Right renal cortex interstitium (tissue), 3 donors: ENCODE results near the gene BNIP1. TPM values are rescaled to one million over a fixed set of nuclear protein-coding genes. Genes with fewer than 3 reads are reported as not detected.

Experiments
- DNase-seq, 3 donors: peaks; one replicate each; pipeline ENCODE4 v3.0.0-alpha.2; 2013; ENCODE audit warnings: low read depth in 3 of 3, low spot score in 2 of 3
- polyA plus RNA-seq, 3 donors: library from polyadenylated mRNA; unstranded; fragments of 120-200 nt; gene quantifications; one replicate each; pipeline ENCODE4 v1.2.1, GENCODE V29; 2013; ENCODE audit not compliant: insufficient read length in 3 of 3

Gene BNIP1
- polyA plus RNA-seq, 3 donors = 14.5 to 18.6 (median 16.8) TPM

DNA sequence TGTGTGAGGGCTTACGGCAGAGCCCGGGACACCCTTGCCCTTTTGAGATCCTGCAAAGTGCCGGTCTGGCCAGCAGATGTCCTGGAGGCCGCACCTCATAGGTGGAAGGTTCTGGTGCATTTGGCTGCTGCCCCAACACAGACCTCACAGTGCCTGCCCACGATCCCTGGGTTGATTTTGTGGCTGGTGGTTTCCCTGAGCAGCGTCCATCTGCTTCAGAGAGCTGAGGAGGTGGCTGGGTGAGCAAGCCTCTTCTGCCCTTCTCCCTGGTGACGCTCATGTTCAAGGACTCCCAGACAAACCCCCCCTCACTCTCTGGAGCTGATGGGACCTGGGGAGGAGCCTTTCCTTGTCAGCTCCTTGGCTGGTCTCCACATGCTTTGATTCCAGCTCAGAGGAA lies 18.9 kb downstream of the BNIP1 start:
- DNase-seq = no peak

GRCh38 chr5:173165177-173166016 lies 21.1 kb downstream of the BNIP1 start:
- peak in 1 of 3 donors; percentile 6 for DNase-seq

- DNase-seq = no peak
Observed at GRCh38 chr5:173172166-173172565, 27.8 kb downstream of the BNIP1 start.

GRCh38 chr5:173175523-173175922 lies 31.2 kb downstream of the BNIP1 start:
- no peak for DNase-seq

DNA sequence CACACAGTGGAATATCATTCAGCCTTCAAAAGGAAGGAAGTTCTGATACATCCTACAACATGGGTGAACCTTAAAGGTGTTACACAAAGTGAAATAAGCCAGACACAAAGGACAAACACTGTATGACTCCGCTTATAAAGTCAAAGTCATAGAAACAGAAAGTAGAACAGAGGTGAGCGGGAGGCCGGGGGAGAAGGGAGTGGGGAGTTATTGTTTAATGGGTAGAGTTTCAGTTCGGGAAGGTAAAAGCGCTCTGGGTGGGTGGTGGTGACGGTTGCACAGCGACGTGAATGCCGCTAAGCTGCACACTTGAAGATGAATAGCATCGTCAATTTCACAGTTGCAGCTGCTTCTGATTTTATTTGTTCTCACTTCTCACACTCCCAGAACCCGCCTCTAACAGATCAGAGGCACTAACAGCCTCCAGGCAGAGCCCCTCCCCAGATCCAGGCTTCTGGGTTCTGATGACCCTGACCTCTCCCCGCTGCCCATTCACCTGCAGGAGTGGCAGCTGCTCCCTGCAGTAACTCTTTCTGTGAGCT lies 34.1 kb downstream of the BNIP1 start:
- DNase-seq = no peak

DNA sequence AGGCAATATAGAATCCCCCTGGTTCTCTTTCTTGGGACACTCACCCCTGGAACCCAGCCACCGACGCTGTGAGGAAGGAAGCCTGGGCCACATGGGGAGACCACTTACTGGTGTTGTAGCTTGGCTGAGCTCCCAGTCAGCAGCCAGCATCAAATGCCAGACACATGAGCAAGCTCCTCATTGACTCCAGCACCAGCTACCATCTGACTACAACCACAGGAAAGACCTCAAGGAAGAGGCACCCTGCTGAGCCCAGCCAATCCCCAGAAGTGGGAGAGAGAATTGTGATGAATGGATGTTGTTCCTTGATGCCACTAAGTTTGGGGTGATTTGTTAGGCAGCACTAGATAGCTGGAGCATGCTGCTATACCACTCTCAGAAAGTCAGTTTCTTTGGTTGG lies 36.0 kb downstream of the BNIP1 start:
- no peak for DNase-seq

DNA sequence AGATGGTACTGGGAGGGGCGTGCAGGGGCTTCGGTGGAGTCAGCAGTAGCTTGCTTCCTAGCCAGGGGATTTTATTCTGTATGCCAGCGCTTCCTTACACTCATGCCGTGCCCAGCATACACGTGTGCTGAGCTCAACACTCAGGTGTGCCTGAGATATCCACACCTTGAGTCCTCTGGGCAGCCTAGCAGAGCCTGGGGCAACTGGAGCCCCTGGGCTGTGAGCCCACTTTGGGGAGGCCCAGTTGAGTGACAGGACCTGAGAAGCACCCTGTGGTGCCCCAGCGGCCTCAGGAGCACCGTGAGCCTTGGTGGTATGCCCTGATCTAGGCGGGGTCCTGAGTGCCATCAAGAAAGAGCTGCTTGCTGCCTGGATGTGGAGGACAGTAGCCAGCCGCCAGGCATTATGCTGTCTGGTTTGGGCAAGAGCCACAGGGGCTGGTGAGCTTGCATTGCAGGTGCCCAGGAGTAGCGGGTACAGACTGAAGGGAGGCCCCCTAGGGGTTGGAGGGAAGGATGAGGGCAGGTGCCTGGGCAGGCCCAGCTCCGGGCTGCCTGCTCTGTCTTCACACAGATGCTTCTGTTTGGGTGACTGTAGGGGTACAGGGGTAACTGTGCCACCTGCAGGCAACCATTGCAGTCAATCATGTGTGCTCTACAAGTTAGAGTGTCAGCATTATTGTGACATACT lies 42.9 kb downstream of the BNIP1 start:
- DNase-seq = no peak

DNA sequence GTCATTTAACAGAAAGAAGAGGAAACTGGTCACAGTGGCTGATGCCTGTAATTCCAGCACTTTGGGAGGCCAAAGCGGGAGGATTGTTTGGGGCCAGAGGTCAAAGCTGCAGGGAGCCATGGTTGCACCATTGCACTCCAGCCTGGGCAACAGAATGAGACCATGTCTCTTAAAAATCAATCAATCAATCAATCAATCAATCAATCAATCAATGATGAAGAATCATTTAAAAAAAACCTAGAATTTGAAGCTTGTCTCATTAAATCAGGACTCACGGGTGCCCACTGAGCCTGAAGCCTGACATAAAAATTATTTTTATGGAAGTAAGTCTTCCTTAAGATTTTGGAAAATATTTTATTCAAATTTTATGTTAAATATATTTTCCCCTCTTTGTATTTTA lies 43.9 kb downstream of the BNIP1 start:
- no peak for DNase-seq

- no peak for DNase-seq
Observed at GRCh38 chr5:173191015-173191414, 46.7 kb downstream of the BNIP1 start.

DNA sequence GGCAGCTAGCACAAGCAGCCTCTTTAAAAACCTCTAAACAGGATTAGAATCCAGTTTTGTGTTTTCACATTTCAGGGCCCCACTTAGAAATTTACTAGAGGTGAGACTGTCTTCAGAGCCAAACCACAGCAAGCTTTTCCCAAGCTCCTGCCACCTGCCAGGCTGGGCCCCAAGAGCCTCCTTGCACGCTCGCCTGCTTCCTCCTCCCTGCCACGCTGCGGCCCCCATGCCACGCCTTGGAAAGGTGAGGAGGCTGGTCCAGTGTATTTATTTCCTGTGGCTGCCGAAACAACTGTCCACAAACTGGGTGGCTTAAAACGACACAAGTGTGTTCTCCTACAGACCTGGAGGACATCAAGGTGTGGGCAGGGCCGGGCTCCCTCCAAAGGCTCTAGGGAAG lies 47.2 kb downstream of the BNIP1 start:
- no peak for DNase-seq

DNA sequence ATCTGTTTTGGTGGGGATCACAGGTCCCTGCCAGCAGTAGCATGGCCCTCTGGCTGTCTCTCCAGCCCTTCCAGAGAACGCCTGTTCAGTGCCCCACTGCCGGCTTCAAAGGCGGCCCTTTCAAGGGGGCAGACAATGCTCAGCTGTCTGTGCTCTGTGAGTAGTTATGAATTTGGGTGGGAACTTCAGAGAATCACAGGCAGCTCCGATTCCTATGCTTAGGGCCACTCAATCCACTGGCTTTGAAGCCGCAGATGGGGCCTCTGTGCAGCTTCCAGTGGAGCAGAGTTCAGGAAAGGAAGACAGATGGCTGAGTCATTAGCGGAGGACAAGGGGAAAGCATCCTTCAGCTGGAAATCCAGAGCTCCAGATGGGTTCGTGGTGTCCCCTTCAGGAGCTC lies 48.2 kb downstream of the BNIP1 start:
- DNase-seq = no peak

DNA sequence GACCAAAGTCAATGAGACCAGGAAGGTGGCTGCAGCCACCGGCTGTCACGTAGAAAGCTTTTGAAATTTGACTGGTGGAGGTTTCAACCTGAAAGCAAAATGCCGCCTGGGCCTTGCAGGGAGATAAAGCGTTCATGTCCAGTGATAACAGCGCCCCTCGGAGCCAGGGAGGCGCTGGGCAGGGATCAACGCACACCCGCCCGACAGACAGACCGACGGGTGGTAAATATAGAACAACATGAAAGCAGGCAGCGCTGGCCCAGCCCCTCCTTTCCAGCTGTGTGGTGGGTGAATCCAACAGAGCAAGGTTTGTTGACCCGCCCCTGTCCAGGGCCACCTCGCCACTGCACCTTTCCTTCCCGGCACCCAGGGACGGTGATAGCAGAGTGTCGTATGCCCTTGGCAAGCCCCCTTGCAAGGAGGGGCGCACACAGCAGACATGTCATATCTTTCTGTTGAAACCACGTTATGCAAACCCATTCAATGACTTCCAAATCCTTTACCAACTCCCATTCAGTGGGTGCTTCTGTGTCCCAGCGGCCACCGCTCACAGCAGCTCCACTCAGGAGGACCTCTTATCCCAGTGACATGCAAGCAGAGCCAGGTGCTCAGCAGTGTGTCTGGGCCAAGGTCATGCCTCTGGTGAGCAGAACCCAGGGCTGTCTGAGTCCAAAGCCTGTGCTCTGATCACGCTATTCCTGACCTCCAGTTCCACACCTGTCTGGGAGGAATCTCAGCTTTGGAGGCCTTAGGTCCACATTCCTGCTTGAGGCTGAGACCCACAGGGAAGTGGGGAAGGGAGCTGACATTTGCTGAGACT lies 52.0 kb downstream of the BNIP1 start:
- no peak for DNase-seq

DNA sequence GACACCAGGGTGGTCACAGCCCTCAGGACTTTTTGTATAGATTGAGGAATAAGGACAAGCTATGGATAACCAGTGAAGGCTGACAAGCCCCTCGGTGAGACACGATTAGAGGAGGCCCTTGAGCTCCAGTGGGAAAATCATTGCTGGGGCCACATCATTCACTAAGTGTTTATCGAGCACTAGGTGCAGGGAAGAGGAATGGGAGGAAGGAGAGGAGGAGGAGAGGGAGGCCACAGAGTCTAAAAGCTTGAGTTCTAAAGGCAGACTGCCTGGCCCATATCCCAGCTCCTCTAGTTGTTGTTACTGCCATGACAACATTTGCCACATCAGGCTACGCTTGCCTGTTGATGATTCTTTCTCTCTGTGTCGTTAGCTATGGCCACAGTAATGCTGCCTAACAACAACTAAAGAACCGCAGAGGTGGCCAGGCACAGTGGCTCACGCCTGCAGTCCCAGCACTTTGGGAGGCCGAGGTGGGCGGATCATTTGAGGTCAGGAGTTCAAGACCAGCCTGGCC lies 53.1 kb downstream of the BNIP1 start:
- no peak for DNase-seq

DNA sequence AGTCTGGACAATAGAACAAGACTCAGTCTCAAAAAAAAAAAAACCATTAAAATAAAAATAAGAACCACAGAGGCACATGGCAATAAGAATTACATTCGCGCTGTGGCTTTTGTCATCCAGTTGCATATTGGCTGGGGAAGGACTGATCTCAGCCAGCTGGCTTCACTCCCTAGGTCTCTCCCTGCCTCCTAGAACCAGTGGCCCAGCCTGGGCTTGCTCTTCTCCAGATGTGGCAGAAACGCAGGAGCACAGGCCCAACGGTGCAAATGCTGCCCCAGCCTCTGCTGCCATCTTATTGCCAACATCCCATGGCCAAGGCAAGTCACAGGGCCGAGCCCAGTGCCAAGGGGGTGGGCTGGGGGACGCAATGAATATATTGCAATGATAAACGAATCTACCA lies 53.7 kb downstream of the BNIP1 start:
- no peak for DNase-seq

- no peak for DNase-seq
Observed at GRCh38 chr5:173200356-173200755, 56.0 kb downstream of the BNIP1 start.

- no peak for DNase-seq
Observed at GRCh38 chr5:173201636-173202265, 57.4 kb downstream of the BNIP1 start.

DNA sequence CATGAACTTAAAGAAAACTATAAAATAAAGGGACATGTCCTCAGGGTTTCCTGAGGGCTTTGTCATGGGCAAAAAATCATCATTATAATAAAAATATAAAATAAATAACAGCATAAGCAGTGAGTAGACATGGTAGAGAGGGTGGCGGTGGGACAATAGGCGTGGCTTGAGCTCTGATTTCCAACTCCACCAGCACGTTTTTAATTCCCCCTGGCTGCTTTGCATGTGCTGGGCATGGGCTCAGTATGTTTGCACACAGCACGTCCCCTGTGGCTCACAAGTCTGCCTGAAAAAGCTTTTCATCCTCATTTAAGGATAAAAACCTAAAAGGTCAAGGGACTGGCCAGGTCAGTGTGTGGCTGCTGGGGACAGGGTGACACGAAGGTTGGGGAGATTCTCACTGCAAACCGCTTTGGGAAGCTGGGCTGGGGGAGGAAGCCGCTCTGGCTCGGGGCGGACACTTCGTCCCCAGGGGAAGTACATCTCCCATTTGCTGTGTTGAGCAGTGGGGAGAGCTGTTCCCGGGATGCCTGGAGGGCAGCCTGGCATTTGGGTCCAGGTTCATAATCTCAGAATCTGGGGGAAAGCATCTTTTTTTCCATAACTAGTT lies 58.0 kb downstream of the BNIP1 start:
- no peak for DNase-seq

- DNase-seq = no peak
Observed at GRCh38 chr5:173204185-173204979, 60.1 kb downstream of the BNIP1 start.

DNA sequence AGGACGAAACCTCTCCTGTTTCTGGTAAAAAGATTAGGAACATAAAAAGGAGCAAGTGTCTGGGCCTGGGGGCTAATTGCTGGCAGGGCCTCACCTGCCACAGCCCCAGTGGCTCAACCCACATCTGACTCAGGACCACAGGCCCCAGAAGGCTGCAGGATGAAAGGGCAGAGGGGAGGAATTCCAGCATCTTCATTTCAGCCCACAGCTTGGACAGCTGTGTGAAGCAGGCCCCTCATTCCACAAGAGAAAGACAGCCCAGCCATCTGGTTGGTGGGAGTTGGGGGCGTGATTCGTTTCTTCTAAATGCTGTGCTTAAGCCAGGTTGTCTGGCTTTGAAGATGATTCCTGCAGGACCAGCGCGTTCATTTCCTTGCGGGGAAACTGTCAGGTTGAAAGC lies 61.6 kb downstream of the BNIP1 start:
- no peak for DNase-seq
